ENCODE results near the gene SMIM38.

The SMIM38 gene

GRCh38 chr11:69193629-69194028, 37.9 kb downstream of the SMIM38 start:
- DNase-seq (ENCODE audit: low read depth) = no peak
- no peak for TF ChIP-seq CTCF (conservative IDR thresholded peaks at IDR 0.05; ENCODE audit: low read depth, low read length)
- H3K4me3 ChIP-seq (ENCODE audit: low read length) = no peak overlapping the region

- no peak overlapping the region for H3K4me3 ChIP-seq (ENCODE audit: low read length)
- no peak for DNase-seq (ENCODE audit: low read depth)
- no peak for TF ChIP-seq CTCF (conservative IDR thresholded peaks at IDR 0.05; ENCODE audit: low read depth, low read length)
These were observed 38.7 kb downstream of the SMIM38 start for GRCh38 chr11:69194396-69194795.

GRCh38 chr11:69194956-69195355, 39.2 kb downstream of the SMIM38 start:
- no peak for TF ChIP-seq CTCF (conservative IDR thresholded peaks at IDR 0.05; ENCODE audit: low read depth, low read length)
- no peak overlapping the region for H3K4me3 ChIP-seq (ENCODE audit: low read length)
- no peak for DNase-seq (ENCODE audit: low read depth)

GRCh38 chr11:69195824-69196782, 40.4 kb downstream of the SMIM38 start:
- no peak for DNase-seq (ENCODE audit: low read depth)
- H3K4me3 ChIP-seq (ENCODE audit: low read length) = no peak overlapping the region
- TF ChIP-seq CTCF (conservative IDR thresholded peaks at IDR 0.05; ENCODE audit: low read depth, low read length) = no peak

- no peak for TF ChIP-seq CTCF (conservative IDR thresholded peaks at IDR 0.05; ENCODE audit: low read depth, low read length)
- no peak overlapping the region for H3K4me3 ChIP-seq (ENCODE audit: low read length)
- DNase-seq (ENCODE audit: low read depth) = no peak
These were observed 41.0 kb downstream of the SMIM38 start for GRCh38 chr11:69196783-69197169.

- no peak overlapping the region for H3K4me3 ChIP-seq (ENCODE audit: low read length)
- no peak for TF ChIP-seq CTCF (conservative IDR thresholded peaks at IDR 0.05; ENCODE audit: low read depth, low read length)
- DNase-seq (ENCODE audit: low read depth) = no peak
These were observed 43.3 kb downstream of the SMIM38 start for GRCh38 chr11:69198891-69199582.
